MM.1S (cell line): ENCODE data around the gene IRGQ.

ENCODE experiments used
- CTCF ChIP-seq: fragments of 300-600 bp; sonication (generic); IDR thresholded peaks from 2 replicates; pipeline ENCODE4 v1.5.1; 2016; ENCODE audit warnings: antibody characterized with exemption, low read length, mixed read lengths
- EZH2 ChIP-seq: fragments of 300-600 bp; sonication (generic); optimal IDR thresholded peaks from 2 replicates; pipeline ENCODE3; 2017; ENCODE audit warnings: low read depth, mild to moderate bottlenecking, antibody characterized with exemption, low read length, mixed read lengths
- EZH2phosphoT487 ChIP-seq: fragments of 300-600 bp; sonication (generic); IDR thresholded peaks from 2 replicates; pipeline ENCODE4 v1.6.1; 2018; ENCODE audit warnings: antibody characterized with exemption, low read length

- no peak for TF ChIP-seq CTCF
- TF ChIP-seq EZH2phosphoT487, result no peak
- TF ChIP-seq EZH2, result no peak
Measured at GRCh38 chr19:43546581-43546980, 49.4 kb downstream of the IRGQ start.
